ENCODE measurements around the gene HPCAL1.

The HPCAL1 gene

DNA sequence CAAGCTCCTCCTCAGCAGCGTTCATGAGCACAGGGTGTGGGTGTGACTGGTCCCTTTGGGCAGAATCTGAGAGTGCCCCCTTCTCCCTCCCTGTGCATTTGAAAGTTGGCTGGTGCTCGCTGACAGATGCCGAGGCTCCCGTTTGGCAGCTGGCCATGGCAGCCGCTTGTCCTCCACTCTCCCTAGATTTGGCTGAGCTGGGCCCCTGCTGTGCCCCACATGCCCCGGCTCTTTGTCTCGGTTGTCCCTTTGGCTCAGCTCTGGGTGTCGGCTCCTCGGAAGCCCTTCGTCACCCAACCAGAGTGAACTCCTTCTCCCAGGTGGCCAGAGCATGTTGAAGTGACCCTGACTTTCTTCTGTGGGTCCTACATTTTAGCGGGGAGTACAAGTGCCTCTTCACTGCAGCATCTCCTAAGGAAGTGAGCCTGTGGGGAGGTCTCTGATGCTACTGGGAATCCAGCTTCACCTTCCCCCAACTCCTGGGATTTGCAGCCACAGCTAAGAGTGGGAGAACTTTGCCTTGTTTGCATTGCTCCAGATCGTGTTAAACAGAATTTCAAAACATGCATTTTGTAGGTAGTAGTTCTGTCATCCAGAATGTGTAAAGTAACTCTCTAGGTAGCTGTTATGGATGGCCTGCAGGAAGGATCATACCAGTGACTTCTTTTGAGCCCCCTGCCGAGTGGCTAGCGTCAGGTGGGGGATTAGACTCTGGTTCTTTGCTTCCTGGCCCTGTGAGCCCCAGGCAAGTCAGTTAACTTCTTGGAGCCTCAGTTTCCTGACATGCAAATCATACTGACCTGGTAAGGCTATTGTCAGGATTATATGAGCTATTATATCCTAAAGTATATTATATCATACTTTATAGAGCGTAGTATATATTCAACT, 24.2 kb downstream of the HPCAL1 start:
- TF ChIP-seq, protein P1, sequence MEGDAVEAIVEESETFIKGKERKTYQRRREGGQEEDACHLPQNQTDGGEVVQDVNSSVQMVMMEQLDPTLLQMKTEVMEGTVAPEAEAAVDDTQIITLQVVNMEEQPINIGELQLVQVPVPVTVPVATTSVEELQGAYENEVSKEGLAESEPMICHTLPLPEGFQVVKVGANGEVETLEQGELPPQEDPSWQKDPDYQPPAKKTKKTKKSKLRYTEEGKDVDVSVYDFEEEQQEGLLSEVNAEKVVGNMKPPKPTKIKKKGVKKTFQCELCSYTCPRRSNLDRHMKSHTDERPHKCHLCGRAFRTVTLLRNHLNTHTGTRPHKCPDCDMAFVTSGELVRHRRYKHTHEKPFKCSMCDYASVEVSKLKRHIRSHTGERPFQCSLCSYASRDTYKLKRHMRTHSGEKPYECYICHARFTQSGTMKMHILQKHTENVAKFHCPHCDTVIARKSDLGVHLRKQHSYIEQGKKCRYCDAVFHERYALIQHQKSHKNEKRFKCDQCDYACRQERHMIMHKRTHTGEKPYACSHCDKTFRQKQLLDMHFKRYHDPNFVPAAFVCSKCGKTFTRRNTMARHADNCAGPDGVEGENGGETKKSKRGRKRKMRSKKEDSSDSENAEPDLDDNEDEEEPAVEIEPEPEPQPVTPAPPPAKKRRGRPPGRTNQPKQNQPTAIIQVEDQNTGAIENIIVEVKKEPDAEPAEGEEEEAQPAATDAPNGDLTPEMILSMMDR (conservative IDR thresholded peaks at IDR 0.05) = no peak
- H3K27ac ChIP-seq = no peak overlapping the region

DNA sequence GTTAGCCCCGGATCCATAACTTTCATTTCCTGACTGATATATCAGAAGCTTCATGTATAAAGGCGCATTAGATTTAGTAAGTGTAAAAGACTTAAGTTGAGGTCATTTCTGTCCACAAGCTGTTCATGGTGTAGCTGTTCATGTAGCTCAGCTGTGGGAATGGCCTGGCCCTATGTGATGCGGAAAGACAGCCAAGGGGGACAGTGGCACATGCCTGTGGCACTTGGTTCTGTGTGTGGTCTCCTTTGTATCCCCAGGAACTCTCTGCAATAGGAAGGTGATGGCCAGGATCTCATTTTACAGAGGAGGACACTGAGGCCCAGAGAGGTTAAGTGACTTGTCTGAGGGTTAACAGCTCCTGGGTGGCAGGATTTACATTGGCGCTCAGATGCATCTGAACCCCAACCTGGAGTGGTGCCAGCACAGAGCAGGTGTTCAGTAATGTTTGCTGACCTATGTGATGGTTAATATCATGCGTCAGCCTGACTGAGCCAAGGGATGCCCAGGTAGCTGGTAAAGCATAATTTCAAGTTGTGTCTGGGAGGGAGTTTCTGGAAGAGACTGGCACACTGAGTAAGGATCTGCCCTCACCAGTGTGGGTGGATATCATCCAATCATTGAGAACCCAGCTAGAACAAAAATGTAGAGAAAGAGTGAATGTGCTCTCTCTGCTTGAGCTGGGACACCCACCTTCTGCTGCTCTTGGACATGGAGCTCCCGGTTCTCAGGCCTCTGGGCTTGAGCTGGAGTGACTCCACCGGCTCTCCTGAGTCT, 25.4 kb downstream of the HPCAL1 start:
- TF ChIP-seq, protein P1 (conservative IDR thresholded peaks at IDR 0.05) = no peak

DNA sequence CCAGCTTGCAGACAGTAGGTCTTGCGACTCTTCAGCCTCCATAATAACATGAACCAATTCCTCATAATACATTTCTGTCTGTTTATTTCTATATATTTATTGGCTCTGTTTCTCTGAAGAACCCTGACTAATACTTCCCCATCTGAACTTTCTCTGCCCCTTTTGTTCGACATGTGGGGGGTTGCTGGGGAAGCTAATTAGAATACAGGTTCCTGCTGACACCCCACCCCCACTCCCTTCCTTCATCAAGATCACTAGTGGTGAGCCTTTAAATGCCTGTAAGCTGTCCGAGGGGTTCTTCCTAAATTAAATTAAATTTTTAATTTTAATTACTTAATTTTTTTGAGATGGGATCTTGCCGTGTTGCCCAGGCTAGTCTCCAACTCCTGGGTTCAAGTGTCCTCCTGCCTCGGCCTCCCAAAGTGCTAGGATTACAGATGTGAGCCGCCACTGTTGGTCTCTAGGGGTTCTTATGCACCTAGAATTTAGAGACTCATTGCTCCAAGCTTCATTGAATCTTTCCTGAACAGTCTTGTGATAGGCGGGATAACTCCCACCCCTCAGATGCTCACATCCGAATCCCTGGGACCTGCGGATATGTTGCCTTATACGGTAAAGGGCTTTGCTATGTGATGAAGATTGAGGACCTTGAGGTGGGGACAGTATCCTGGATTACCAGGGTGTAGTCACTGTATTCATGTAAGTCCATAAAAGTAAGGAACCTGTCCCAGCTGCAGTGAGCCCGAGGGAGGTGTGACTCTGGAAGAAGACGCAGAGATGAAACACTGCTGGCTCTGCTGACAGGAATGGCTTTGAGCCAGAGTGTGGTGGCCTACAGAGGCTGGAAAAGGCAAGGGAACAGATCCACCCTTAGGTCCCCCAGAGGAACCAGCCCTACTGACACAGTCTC, 26.2 kb downstream of the HPCAL1 start:
- no peak overlapping the region for H3K27ac ChIP-seq
- TF ChIP-seq, protein P1 (conservative IDR thresholded peaks at IDR 0.05) = no peak

More for the DNA sequence above, 25.4 kb downstream of the HPCAL1 start:
- no peak overlapping the region for H3K27ac ChIP-seq

DNA sequence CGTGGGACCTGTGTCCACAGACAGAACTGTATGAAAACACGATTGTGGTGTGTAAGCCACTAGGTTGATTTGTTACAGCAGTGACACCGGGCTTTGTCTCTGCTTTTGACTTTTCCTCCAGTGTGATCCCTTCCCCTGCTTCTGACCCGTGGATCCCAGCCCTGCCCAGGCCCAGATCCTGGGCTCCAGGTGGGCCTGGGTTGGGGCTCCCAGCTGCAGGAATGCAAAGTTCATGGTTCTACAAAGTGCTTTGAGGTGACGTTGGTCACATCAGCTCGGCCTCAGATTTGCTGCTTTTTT, 26.8 kb downstream of the HPCAL1 start:
- H3K27ac ChIP-seq = no peak overlapping the region
- TF ChIP-seq, protein P1 (conservative IDR thresholded peaks at IDR 0.05) = no peak

DNA sequence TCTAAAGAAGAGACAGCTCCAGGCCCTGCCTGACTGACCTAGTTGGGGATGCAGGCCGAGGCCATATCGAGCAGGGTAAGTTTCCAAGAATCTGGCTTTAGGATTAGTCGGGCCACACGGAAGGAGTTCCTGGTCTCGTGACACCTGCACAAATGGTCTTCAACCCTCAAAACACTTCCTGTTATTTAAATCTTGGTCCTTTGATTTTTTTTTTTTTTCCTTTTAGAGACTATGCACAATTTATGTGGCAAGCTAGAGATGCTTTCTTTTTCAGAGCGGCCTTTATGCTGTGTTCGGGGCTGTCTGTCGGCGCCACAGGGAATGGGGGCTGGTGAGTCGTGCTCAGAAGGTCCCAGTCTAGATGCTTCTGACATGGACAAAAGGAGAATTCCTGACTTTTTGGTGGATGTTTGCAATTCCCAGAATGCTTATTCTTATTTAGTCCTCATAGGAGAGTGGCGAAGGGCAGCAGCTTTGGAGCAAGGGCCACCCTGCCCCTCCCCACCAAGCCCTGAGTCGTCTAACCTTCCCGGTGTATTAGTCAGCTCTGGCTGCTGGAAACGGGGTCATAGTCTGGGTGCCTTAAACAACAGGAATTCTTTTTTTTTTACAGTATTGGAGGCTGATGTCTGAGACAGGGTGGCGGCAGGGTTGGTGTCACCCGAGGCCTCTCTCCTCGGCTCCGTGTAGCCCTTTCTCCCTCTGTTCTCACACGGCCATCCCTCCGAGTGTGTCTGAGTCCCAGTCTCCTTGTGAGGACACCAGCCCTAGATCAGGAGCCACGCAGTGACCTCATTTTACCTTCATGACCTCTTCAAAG, 27.4 kb downstream of the HPCAL1 start:
- H3K27ac ChIP-seq = no peak overlapping the region
- TF ChIP-seq, protein P1 (conservative IDR thresholded peaks at IDR 0.05) = no peak

DNA sequence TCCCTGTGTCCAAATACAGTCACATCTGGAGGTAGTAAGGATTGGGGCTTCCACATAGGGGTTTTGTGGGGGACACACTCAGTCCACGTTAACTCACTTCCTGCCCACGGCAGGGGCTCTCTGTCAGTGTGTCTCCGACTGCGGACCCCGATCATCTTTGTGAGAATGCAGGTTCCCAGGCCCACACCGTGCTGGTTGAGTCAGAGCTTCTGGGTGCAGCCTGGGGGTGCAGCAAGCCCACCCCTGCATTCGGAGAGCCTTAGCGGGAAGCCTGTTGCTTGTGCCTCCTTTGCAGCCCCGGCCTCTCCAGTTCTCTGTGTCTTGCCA, 28.0 kb downstream of the HPCAL1 start:
- H3K27ac ChIP-seq = no peak overlapping the region
- TF ChIP-seq, protein P1 (conservative IDR thresholded peaks at IDR 0.05) = no peak

All from VCaP (cell line).